HG03342 (cell line): ENCODE results near the gene BIRC6.
"Not testable (repeated sequence)": the region's sequence is repeated elsewhere in the genome, so short reads cannot be mapped to it uniquely, and the experiment has no call there.

Source experiments
- ATAC-seq: cut with Tn5 transposase; IDR thresholded peaks from one replicate; pipeline ENCODE4 v1.9.1; 2021; ENCODE audit warnings: mild to moderate bottlenecking, moderate library complexity; ENCODE audit not compliant: unreplicated experiment

Gene BIRC6

DNA sequence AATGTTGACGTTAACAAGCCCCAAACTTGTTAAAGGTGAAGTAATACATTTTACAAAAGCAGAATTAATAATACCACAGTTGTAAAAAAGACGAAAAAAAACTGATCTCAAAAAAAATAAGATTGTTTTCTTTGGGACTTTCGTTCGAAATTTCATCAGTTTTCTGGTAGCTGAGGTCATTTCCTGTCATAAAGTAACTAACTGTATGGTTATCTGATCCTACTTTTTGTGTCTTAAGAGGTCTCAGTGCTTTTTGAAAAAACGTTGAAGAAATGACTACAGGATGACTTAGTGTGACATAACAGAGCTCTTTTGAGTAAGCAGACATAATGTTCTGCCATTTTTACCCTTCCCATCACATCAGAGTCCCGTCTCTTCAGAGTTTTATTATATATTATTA, 79.3 kb downstream of the BIRC6 start:
- no peak for ATAC-seq

- ATAC-seq = no peak
Measured at GRCh38 chr2:32442020-32442467, 85.2 kb downstream of the BIRC6 start.

DNA sequence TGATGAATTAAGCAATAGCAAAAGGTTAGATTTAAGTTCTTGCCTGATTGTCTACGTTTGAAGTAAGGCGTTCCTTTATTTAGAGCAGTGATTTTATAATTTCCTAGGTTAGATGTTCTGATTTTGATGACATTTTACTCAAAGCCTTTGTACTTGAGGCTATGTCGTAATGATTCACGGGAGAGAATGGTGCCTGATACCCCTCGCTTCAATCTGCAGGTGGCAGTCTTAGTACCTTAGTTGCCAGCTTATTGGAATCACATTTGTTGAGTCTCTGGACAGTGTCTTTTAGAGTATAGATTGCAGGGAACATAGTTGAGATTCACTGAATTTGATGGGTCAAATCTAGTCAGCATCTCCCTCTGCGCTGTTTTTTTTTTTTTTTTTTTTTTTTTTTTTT, 89.5 kb downstream of the BIRC6 start:
- no peak for ATAC-seq

DNA sequence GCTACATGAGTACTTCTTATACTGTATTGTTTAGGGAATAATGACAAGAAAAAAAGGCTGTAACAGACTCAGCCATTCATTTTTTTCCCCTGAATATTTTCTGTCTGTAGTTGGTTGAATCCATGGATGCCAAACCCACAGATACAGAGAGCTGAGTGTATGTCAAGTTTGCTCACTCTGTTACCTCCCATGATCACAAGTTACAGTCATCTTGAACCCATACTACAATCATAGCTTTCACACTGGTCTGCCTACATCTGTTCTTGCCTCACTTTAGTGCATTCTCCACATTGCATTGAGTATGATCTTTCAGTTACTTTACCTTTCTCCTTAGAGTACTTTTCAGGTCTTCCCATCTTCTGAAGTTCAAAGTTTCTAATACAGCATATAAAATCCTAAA, 94.0 kb downstream of the BIRC6 start:
- ATAC-seq = no peak

DNA sequence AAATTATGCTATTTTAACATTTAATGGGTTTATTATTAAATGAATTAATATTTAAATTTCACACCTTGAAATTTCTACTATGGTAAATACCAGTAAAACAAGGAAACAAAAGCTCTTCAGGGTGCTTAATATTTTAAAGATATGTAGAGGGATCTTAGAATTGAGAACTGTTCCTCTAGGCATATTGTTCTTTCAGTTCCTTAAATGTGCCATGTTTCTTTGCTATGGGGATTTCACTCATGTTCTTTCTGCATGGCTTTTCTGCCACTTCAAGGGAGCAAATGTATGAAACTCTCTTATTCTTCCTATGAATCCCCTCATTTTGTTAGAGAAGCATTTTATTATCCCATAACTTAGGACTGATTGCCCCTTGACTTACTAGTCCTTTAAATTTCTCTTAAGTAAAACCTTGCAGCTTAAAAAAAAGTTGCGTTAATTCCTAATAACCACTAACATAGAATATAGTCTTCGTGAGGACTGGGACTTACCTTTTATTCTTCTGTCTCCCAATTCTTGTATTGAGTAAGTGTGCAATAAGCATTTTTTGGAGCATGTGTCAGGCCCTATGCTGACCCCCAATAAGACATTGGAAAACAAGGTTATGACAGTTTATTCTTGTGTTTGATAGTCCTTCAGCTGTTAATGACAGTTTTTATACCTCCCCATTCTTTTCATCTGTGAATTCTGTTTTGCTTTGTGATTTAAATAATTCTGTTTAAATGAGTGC, 95.7 kb downstream of the BIRC6 start:
- no peak for ATAC-seq

GRCh38 chr2:32453242-32454062, 96.6 kb downstream of the BIRC6 start:
- no peak for ATAC-seq

GRCh38 chr2:32455816-32456215, 99.0 kb downstream of the BIRC6 start:
- no peak for ATAC-seq

GRCh38 chr2:32456808-32457207, 100.0 kb downstream of the BIRC6 start:
- ATAC-seq = no peak

DNA sequence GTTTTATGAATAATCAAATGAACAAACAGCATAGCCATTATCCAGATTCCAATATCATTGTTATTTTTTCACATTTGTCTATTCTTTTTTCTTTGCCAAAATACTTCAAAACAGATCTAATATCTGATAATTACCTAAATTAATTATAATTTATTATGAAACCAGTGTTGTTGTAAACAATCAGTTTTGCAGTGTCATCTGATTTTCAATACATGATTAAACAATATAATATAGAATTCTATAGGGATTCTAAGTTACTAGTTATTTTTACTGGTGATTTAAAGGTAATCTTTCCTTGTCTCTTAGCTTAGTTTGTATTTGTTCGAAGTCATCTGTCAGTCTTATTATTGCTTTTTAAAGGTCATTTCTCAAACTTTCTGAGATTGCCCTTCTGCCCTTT, 101.0 kb downstream of the BIRC6 start:
- ATAC-seq = no peak

GRCh38 chr2:32460861-32461260, 104.0 kb downstream of the BIRC6 start:
- ATAC-seq = not testable (repeated sequence)

DNA sequence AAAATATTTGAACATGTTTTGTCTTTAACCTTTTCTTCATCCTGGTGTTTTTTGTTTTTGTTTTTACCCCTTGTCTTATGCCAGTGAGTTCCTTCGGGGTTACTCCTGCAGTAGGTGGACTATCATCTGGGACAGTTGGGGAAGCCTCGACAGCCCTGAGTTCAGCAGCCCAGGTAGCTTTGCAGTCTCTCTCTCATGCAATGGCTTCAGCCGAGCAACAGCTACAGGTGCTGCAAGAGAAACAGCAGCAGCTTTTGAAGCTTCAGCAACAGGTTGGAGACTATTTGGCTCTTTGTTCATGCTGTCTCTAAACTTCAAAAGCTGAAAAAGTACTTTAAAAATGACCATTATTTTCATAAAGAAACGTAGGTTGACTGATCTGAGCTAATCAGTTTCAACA, 106.3 kb downstream of the BIRC6 start:
- no peak for ATAC-seq

- no peak for ATAC-seq
Measured at GRCh38 chr2:32464431-32464830, 107.6 kb downstream of the BIRC6 start.

DNA sequence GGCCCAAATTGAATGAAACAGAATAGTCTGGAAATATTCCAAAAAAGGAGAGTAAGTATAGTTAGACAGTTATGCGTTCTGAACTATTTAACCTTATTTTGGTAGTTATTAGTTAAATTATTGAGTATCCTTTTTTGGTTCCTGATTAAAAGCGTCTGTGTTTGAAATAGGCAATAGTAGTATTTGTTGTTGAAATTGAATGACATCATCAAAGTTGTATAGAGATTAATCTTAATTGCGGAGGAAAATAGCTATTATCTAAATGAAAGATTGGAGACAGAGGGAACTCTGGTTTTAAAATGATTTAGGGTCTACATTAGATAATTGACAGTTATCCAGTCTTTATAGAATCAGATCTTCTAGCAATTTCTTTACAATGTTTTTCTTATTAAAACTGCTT, 115.8 kb downstream of the BIRC6 start:
- ATAC-seq = no peak

DNA sequence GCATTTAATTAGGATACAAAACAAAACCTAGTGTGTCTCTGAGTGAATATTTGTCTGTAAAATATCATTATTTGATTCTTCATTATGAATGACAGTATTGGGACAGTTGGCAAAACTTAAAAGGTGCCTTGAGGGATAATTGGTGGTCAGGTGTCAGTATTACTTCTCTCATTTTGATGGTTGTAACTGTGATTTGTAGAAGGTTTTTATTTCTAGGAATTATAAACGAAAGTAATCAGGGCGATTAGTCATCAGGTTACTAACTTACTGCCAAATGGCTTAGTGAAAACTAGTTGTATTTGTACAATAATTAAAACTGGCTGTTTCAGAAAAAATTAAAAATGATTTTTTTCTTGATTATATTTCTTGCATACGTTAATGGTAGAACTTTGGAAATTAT, 117.6 kb downstream of the BIRC6 start:
- no peak for ATAC-seq

GRCh38 chr2:32478889-32479620, 122.2 kb downstream of the BIRC6 start:
- ATAC-seq = no peak

- no peak for ATAC-seq
Measured at GRCh38 chr2:32479993-32480392, 123.2 kb downstream of the BIRC6 start.

GRCh38 chr2:32482471-32482870, 125.6 kb downstream of the BIRC6 start:
- ATAC-seq = no peak

GRCh38 chr2:32484937-32485336, 128.1 kb downstream of the BIRC6 start:
- ATAC-seq = no peak

- no peak for ATAC-seq
Measured at GRCh38 chr2:32485399-32485798, 128.6 kb downstream of the BIRC6 start.

DNA sequence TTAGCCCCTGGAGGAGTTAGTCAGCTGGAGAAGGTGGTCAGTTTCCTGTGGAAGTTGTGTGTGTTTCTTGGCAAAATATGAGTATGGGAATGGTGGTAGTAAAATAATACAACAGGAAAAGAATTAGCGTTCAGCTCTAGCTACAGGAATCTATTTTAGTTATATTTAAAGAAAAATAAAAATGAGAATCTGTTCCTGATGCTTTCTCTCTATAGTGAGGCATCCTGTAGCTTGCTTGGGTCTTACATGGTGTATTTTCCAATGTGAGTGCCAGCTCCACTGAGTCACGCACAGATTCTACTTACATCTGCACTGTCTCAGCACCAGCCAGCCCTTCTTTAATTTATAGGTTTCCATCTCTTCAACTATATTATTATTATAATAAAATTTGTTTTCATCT, 132.2 kb downstream of the BIRC6 start:
- no peak for ATAC-seq

- no peak for ATAC-seq
Measured at GRCh38 chr2:32491346-32491745, 134.5 kb downstream of the BIRC6 start.

DNA sequence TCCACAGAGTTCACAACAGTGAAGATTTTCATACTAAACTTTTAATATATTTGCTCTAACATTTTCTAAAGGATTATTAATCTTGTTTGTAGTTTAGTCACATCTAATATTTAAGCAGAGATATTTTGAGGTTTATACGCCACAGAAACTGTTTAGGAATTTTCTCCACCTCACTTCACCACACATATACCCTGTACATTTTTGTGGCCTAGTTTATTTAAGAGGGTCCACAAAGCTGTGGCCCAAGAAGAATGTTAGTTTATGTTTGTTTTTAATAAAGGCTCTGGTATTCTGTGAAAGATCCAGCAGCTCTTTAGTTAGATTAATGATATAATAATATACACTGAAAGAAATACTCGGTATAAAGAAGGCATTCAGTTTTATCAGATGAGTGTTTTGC, 138.3 kb downstream of the BIRC6 start:
- ATAC-seq = no peak
